HTERT RPE-1 (cell line): ENCODE measurements around the gene SLC39A12.
"Not testable (repeated sequence)": the region's sequence is repeated elsewhere in the genome, so short reads cannot be mapped to it uniquely, and the experiment has no call there.

Experiments used
- in situ Hi-C: fragments of 300-500 bp; cut with MboI; formaldehyde crosslinking; loops from 4 replicates; pipeline ENCODE4 v1.14.3; 2020; ENCODE audit warnings: low sequenced_read_pairs

The SLC39A12 gene

DNA sequence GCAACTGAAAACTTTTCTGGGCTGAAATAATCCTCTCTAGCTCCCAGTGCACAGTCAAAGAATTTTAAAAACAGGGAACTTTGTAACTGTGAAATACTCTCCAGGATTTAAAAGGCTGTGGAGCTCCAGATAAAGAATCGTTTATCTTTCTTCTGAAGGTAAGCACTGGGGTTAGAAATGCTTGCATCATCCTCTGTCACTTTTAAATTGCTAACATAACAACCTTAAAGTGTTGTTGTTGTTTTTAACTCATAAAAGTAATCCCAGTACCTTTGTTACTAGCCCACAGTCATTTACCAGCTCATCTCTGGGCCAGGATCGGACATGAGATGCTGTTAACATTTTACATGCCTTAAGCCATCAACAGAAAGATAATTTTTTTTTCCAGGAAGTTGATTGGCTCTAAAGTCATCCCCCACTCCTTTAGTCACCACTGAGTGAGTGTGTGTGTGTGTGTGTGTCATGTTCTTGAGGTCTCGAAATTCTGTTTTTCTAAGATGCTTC is at the start of gene SLC39A12:
Gene SLC39A12 (plus strand): TSS at position 51 of the 504 bp plus-strand sequence. CDS start 1,359 bp downstream, outside the sequence.
- in situ Hi-C loops = no loop called here

- in situ Hi-C loops = no loop called here
Observed at GRCh38 chr10:17904564-17904963, 47.2 kb upstream of the SLC39A12 start.

DNA sequence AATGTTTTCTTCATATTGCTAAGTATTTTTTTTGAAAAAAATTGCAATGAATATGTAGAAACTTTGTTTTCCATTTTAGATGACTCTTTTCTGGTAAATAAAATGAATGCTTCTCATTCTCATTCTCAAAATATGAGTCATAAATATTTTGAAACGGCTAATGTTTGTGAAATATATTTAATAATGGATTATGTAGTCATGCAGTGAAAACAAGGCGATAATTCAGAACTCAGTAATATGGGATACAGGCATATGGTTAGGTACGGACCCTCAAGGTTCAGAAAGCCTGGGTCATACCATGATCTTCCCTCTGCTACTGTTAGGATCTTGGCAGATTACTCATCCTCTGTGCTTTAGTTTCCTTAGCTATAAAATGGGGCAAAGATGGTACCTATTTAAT is 46.2 kb upstream of the SLC39A12 start:
- in situ Hi-C loops = no loop called here

DNA sequence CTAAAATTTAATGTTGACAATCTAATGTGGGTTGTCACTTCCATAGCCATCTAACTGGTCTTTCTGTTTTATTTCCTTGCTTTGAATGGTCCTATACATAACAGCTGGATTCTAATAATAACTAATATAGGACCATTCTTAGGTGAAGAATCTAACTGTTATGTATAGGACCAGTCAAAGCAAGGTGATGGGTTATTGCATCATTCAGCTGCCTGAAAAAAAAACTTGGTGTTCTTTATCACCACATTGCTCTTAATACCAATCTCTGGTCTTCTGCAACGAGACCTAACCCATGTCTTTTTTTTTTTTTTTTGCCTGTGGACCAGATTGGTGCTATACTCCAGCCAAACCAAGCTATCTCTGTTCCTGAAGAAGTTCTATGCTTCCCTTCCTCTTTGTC is 45.7 kb upstream of the SLC39A12 start:
- in situ Hi-C loops = no loop called here

DNA sequence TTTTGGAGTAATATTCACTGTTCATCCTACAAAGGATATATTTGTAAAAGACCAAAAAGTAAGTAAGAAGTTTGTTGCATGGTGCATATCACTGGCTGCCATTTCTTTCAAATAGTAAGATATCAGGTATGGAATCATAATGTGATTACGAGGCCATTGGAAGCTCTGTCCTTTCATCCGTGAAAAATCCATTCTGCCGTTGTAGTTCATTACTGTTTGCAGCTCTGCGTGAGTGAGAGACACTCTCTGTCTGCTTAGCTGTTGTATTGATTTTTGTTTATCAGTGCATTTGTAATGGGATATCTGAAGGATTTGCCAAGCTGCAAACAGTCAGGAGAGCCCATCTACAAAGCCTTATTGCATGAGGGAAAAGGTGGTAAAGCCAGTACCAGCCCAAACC is 44.1 kb upstream of the SLC39A12 start:
- in situ Hi-C loops = no loop called here

DNA sequence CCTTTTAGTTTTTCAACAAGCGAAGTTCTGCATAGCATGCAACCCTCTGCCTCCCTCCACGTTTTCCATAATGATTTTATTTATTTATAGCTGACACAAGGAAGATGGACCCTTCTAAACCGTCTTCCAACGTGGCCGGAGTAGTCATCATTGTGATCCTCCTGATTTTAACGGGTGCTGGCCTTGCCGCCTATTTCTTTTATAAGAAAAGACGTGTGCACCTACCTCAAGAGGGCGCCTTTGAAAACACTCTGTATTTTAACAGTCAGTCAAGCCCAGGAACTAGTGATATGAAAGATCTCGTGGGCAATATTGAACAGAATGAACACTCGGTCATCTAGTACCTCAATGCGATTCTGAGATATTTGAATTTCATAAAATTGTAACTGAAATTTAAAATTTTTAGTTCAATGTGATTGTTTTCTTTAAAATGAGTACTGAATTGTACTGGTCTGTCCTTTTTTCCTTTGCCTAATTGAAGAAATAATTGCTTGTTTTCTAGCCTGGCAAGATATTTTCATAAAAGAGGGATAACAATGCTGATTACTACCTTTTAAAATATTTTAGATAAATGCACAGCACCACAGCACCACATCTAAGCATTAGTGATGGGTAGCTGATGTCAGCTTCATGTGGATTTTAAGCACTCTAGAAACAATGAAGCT is 41.5 kb upstream of the SLC39A12 start:
- in situ Hi-C loops = no loop called here

DNA sequence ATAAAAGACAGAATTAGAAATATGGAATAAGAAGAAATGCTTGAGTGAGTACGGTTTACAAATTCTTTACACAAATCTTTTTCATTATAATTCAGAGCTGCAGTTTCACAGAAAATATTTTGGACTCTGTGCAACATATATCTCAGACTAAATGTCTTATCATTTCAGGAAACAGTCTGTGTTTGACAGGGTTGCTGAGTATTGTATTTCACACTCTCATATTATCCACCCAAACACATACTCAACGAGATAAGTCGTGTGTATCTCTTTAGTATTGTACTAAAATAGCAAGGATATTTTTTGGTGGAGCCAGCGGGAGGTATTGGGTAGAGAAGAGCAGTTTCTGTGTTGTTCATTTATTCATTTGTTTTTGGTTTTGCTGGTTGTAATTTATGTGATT is 39.0 kb upstream of the SLC39A12 start:
- in situ Hi-C loops = no loop called here

GRCh38 chr10:17913604-17914003 is 38.1 kb upstream of the SLC39A12 start:
- in situ Hi-C loops = no loop called here

GRCh38 chr10:17914169-17915045 is 37.3 kb upstream of the SLC39A12 start:
- in situ Hi-C loops = no loop called here

DNA sequence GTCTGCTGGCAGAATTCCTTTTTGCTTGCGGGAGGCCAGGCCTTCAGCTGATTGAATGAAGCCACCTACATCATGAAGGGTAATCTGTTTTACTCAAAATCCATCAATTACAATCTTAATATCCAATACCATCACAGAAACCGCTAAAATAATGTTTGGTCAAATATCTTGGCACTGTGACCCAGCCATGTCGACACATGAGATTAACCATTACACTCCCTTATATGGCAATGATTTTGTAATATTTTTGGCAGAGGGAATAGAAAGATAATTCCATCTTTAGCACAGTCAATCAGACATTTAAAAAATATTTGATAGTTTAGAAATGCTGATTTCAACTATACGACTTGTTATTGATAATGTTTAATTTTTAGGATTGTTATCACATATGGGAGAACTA is 36.5 kb upstream of the SLC39A12 start:
- in situ Hi-C loops = no loop called here

- in situ Hi-C loops = no loop called here
Observed at GRCh38 chr10:17918187-17918903, 33.4 kb upstream of the SLC39A12 start.

GRCh38 chr10:17921378-17921777 is 30.3 kb upstream of the SLC39A12 start:
- in situ Hi-C loops = no loop called here

GRCh38 chr10:17923728-17924127 is 28.0 kb upstream of the SLC39A12 start:
- in situ Hi-C loops = no loop called here

GRCh38 chr10:17943033-17943745 is 8.5 kb upstream of the SLC39A12 start:
- in situ Hi-C loops = no loop called here

DNA sequence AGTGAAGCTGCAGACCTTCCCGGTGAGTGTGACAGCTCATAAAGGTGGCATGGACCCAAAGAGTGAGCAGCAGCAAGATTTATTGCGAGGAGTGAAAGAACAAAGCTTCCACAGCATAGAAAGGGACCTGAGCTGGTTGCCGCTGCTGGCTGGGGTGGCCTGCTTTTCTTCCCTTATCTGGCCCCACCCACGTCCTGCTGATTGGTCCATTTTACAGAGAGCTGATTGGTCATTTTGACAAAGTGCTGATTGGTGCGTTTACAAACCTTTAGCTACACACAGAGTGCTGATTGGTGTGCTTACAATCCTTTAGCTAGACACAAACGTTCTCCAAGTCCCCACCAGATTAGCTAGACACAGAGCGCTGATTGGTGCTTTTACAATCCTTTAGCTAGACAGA is 1.4 kb upstream of the SLC39A12 start:
- in situ Hi-C loops = not testable (repeated sequence)

DNA sequence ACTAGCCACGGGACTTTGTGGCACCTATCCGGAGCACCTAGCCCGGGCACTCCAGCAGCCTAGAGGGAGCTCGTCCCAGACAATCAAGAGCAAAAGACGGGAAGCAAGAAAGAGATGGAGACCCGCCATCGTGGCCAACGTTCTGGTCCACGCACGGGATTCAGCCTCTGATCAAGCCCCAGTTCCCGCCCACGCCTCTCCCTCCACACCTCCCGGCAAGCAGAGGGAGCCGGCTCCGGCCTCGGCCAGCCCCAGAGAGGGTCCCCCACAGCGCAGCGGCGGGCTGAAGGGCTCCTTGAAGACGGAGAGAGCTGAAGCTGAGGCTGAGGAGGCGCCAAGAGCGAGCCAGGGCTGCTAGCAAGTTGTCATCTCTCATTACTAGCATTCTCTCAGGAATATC is 992 bp upstream of the SLC39A12 start:
- in situ Hi-C loops = no loop called here

DNA sequence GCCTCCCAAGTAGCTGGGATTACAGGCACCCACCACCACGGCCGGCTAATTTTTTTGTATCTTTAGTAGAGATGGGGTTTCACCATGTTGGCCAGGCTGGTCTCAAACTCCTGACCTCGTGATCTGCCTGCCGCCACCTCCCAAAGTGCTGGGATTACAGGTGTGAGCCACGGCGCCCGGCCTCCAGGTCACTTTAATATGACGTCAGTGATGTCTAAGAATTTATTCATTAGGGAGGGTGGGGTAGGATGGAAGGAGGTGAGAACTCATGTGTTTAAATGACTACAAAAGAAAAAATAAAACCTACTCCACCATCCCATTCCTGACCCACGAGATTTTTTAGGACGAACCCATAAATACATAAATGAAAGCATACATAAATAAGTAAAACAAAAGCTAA is 2.7 kb downstream of the SLC39A12 start:
- in situ Hi-C loops = not testable (repeated sequence)

- in situ Hi-C loops = no loop called here
Observed at GRCh38 chr10:17954861-17955260, 3.1 kb downstream of the SLC39A12 start.

GRCh38 chr10:17958049-17958448 is 6.3 kb downstream of the SLC39A12 start:
- in situ Hi-C loops = no loop called here

- in situ Hi-C loops = no loop called here
Observed at GRCh38 chr10:17959870-17960269, 8.2 kb downstream of the SLC39A12 start.
